Neural cell (in vitro differentiated cells): Measurements from ENCODE around the gene GPR42.

Experiments used
- CTCF ChIP-seq: fragments of 450-650 bp; IDR thresholded peaks from 2 replicates; pipeline ENCODE4 v1.5.1; 2014; ENCODE audit warnings: antibody characterized with exemption, mild to moderate bottlenecking, moderate library complexity; ENCODE audit not compliant: poor library complexity, severe bottlenecking
- EZH2 ChIP-seq: fragments of 200-600, 300-800 bp; shearing (Covaris generic), sonication (generic); IDR thresholded peaks from 2 replicates; pipeline ENCODE4 v1.6.1; 2014; ENCODE audit warnings: antibody characterized with exemption, low read length, borderline replicate concordance, mild to moderate bottlenecking; ENCODE audit not compliant: insufficient read depth, poor library complexity, severe bottlenecking
- POLR2AphosphoS5 ChIP-seq: IDR thresholded peaks from 2 replicates; pipeline ENCODE4 v1.6.1; 2012
- RAD21 ChIP-seq: fragments of 450-650 bp; conservative IDR thresholded peaks from 2 replicates; pipeline ENCODE4 v1.6.1; 2014; ENCODE audit warnings: antibody characterized with exemption, mild to moderate bottlenecking, moderate library complexity

- TF ChIP-seq EZH2 = no peak
- no peak for TF ChIP-seq RAD21
- TF ChIP-seq CTCF = no peak
- no peak for TF ChIP-seq POLR2AphosphoS5
Measured at GRCh38 chr19:35351411-35352176, 19.3 kb upstream of the GPR42 start.
